Tongue (tissue), 2 donors: ENCODE results near the gene RBFOX2. TPM values are rescaled to one million over a fixed set of nuclear protein-coding genes. Genes with fewer than 3 reads are reported as not detected.
"Not testable (repeated sequence)": the region's sequence is repeated elsewhere in the genome, so short reads cannot be mapped to it uniquely, and the experiment has no call there.

Experiments
- DNase-seq: peaks from one replicate; pipeline ENCODE4 v3.0.0-alpha.2; 2015
- total RNA-seq: library from RNA; depleted of rRNA; stranded (reverse); fragments of >200 nt; gene quantifications from one replicate; pipeline ENCODE4 v1.2.3, GENCODE V29; 2014

Gene RBFOX2
- total RNA-seq, 1 donor from 2014 or later, result 269 TPM

DNA sequence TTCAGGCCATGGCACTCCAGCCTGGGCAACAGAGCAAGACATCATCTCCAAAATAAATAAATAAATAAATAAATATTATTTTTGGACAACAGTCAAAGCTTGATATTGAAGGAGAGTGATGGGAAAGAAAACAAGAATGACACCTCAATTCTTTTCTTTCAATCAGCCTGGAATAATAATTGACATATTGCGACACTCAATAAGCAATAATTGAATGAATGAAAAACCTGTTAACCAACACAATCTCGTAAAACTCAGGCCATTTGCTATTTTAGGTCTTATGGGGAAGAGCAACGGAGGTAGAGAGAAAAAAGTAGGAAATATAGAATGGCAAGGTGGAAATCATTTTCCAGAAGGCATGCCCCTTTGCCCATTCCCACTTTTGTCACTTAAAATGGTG, 10.5 kb upstream of the RBFOX2 start:
- no peak for DNase-seq

DNA sequence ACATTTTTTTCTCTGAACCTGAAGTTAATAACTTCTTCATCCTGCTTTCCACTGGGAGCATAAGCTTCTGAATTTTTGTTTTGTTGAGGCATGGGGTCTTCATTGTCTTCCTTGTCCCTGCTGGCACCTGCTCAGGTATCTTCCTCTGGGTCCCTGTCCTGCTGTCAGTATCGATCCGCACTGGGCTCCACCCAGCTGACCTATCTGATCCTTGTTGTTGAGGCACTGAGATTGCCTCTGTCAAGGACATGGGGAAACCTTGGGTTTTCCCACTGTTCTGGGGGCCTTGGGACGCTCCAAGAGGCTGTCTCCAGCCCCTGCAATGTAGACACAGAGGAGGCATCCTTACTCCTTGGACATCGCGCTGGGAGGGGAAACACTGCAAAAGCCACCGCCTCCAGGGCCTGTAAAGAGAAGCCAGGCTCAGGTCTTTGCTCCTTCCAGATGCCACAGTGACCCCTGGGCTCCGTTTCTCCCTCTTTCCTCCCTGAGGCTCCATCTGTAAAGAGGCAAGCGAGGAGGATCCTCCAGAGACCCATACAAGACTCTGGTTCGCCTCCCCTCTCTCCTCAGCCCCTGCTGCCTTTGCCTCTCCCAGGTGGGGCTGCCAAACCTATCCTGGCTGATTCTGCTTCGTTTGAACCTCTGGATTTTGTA, 8.6 kb upstream of the RBFOX2 start:
- no peak for DNase-seq

- no peak for DNase-seq
Measured at GRCh38 chr22:36036167-36036624, 7.6 kb upstream of the RBFOX2 start.

- no peak for DNase-seq
Measured at GRCh38 chr22:36032611-36033010, 4.0 kb upstream of the RBFOX2 start.

DNA sequence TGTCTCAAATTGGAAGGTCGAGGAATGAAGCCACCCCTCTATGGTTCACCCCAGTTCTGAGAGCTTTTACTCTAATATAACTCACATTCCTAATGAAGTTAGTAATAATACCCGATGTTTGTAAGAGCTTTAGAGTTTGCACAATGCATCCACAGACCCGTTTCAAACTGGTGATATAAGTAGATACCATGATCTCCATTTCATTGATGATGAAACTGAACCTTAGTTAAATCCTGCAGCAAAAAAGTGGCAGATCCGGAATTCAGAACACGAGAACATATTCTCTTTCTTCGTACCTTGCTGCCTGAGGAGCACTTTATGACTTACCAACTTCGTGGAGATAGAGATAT, 757 bp upstream of the RBFOX2 start:
- DNase-seq, result no peak

- no peak for DNase-seq
Measured at GRCh38 chr22:36027935-36028645, 534 bp downstream of the RBFOX2 start.

DNA sequence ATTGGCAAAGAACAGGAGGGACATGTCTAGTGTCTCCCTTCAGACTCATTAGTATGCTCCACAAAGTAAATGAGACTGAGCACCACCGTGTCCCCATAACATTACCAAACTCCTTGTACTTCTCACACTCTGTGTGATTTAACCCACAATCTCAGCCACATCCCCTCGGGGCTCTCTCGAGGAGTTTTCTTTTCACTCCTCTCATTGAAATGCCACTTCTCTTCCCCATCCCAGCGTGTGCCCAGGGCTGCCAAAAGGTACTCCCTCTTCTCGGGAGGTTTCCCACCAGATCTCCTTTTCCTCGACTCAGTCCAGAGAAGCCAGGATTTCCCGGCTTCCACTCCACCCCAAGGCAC, 1.1 kb downstream of the RBFOX2 start:
- DNase-seq, result peak; percentile 45

DNA sequence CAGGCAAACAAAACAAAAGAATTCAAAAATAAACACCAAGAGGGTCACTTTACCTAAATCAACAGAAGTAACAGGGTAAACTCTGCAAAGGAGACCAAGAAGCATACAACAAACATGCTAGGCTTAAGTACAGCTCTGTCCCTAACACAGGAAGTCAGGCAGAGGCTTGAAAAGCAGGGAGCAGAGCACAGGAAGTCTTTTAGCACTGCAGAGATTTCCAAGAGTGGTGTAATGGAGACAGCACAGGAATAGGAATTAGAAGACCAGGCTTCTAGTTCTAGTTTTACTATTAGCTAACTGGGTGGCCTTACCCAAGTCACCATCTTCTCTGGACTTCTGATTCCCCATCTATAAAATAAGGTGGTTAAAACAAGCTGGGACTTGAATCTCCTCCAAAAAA, 1.9 kb downstream of the RBFOX2 start:
- DNase-seq, result peak; percentile 57

- no peak for DNase-seq
Measured at GRCh38 chr22:36022697-36023096, 5.9 kb downstream of the RBFOX2 start.

GRCh38 chr22:36022162-36022561, 6.5 kb downstream of the RBFOX2 start:
- peak; percentile 29 for DNase-seq

DNA sequence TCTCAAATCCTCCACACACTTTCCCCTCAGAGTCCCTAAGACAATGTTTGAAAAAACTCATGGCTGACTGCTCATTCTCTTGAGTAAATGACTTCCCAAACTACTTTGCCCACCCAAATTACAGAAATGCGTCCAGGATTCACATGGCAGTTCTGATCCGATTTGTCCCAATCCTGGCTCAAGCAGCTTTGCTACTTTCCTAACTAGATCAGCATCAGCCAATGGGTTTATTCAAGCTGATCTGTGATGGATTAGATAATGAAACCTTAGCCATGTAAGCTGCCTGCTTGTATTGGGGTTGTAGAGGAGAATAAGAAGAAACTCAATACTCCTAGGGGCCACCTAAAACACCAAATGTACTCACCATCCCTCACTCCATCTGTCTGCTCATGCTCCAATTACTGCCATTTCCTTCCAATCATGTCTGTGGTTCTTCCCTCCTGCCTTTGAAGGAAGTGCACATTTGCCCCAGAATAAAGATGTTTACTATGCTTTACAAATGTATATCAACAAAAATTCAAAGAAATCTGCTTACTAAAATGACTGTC, 6.9 kb downstream of the RBFOX2 start:
- DNase-seq, result peak; percentile 48

GRCh38 chr22:36020865-36021264, 7.8 kb downstream of the RBFOX2 start:
- DNase-seq, result not testable (repeated sequence)

DNA sequence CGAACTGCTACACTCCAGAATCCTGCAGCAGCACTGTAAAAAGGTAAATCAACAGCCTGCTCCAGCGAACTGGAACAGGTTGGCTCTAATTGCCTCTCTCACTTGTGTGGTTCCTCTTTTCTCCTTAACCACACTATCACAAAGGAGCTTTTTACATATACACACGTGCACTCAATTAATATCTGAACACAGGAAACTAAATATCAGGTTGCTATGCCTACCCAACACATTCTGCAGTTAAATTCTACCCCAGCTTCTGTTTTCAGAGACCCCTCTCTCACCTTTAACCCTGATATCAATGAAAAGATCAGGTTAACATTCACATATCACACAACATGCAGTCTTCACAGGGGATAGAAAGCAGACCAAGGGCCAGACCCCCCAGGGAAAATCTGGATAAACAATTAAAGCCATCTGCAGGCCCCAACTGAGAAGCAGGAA, 11.0 kb downstream of the RBFOX2 start:
- no peak for DNase-seq

- no peak for DNase-seq
Measured at GRCh38 chr22:36016684-36017083, 11.9 kb downstream of the RBFOX2 start.

DNA sequence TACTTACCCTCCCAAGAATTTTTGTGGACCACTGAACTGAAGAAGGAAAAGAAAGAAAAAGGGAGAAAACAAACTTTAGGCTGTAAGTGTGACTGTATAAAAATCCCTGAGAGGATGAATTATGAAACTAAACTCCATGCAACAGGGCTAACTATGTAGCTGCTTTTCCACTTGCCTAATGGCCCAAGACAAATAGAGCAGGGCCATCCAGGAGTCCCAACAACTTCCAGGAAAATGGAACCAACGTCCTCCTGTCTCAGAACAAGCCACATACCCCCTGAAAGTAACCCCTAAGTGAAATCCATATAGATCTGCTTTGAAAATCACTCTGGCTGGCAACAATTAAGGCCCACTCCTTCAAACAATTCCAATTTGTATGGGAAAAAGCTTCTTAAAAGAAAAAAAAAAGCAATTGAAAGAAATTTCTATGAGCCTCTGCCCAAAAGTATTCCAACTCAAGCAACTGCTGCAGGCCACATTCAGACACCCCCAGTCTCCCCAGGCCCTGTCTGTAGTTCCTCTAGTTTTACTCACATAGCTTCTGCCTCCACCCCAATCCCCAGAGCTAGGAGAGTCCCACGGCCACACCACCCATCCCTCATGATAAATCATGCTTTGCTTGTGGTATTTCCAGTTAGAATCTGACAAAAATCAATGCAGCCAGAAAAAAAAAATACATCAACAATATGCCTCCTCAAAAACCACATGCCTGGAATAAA, 12.7 kb downstream of the RBFOX2 start:
- no peak for DNase-seq

DNA sequence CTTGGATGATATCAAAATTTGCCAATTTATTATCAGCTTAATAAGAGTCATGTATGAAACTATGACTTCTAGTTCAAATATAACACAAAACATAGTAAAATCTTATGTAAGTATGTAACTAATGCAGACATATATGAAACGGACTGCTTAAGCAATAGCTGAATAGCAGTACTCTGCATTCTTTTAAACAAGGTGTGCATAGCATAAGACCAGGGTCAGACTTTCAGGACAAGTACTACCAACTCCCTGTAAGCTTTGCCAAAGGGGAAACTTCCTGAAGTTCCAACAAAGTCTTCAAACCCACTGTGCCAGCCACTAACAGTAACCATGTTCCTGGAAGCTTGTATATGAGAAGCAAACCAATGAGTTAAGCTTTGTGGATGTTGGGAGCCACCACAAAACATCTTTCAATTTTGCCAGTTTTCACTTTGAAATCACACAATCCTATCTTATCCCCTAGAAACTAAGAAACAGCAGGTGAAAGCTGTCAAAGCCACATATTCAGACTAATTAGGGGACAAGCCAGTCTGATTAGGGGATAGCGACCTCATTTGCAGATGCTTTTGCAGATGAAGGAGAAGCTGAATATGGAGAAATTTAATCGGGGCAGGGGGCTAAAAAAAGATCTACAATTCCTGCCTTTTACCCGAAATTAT, 13.3 kb downstream of the RBFOX2 start:
- no peak for DNase-seq

DNA sequence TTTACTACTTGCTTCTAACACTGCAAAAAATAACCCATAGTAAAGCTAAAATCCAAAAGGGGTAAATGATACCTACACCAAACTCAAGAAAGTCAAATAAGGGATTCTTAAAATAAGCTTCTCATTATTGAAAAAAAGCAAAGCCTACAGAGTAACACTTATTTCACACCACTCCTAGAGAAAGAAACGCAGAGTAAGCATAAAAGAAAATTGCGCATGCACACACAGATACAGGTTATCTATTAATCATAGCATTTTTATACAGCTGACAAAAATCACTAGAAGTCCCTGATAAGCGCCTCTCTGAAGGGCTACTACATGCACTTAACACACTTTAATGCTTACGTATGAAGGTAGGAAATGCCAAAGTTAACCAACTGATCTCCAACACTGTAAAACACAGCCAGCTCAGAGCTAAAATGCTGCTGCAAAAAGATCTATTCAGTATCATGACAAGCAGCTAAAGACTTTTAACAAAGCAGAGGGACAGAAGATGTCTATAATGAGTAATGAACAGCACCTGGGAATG, 14.0 kb downstream of the RBFOX2 start:
- no peak for DNase-seq

DNA sequence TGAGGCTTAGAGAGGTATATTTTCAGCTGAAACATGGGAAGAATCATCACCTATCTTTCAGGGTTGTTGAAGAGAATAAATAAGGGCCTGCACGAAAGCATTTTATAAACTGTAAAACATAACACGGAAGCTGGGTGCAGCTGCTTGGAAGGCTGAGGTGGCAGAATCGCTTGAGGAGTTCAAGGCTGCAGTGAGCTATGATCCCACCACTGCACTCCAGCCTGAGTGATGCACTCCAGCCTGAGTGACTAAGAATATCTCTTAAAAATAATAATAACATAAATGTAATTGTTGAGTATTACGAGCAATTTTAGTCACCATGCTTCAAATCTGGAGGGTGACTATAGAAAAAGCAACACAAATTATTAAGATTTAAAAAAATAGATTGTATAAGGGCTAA, 16.3 kb downstream of the RBFOX2 start:
- no peak for DNase-seq

DNA sequence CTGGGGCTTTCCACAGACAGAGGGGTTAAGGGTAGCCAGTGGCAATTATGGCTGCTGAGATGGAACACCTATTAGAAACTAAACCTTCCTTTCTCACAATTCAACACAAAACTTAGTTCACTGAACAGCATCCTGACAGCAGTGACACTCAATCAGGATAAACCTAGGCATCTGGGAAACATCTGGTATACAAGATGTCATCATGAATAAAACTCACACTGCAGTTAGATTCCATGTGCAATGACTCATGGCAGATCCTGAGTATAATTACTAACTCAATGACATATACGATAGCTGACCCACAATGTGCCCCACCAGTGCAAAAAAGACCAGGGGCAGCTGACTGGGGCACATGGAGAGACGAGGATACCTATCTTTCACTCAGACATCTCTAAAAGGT, 17.7 kb downstream of the RBFOX2 start:
- peak; percentile 73 for DNase-seq

GRCh38 chr22:36010090-36010489, 18.5 kb downstream of the RBFOX2 start:
- DNase-seq, result peak; percentile 45

DNA sequence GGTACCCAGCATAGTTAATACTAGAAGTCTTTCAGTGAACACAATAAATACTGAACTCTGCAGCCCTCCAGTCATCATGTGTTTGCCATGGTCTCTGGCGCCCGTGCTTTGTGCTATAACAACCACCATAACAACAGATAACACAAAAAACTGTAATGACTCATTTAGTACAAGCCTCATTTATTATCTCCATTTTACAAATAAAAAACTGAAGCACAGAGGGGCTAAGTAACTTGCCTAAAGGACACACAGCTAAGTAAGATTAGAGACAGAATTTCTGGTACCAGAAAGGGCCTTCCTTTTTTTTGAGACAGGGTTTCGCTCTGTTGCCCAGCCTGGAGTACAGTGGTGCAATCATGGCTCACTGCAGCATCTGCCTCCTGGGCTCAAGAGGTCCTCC, 19.5 kb downstream of the RBFOX2 start:
- no peak for DNase-seq

GRCh38 chr22:36008565-36008964, 20.1 kb downstream of the RBFOX2 start:
- DNase-seq, result no peak
